WI38 (cell line): ENCODE results near the gene ATG9B.

Source experiments
- H3K4me3 ChIP-seq: 2 replicates; pipeline ENCODE4 v1.5.1; 2011; ENCODE audit warnings: low read depth, mild to moderate bottlenecking, control low read depth, low read length
- TF ChIP-seq, protein P1 (sequence below): IDR thresholded peaks from 2 replicates; pipeline ENCODE4 v1.5.1; 2012; ENCODE audit warnings: low read depth, mild to moderate bottlenecking, control low read depth, low read length

Gene ATG9B

GRCh38 chr7:151024435-151025056 is at the start of gene ATG9B:
ATG9B (minus strand) TSS chr7:151024494; CDS start chr7:151024423, 71 bp downstream.
- TF ChIP-seq, protein P1, sequence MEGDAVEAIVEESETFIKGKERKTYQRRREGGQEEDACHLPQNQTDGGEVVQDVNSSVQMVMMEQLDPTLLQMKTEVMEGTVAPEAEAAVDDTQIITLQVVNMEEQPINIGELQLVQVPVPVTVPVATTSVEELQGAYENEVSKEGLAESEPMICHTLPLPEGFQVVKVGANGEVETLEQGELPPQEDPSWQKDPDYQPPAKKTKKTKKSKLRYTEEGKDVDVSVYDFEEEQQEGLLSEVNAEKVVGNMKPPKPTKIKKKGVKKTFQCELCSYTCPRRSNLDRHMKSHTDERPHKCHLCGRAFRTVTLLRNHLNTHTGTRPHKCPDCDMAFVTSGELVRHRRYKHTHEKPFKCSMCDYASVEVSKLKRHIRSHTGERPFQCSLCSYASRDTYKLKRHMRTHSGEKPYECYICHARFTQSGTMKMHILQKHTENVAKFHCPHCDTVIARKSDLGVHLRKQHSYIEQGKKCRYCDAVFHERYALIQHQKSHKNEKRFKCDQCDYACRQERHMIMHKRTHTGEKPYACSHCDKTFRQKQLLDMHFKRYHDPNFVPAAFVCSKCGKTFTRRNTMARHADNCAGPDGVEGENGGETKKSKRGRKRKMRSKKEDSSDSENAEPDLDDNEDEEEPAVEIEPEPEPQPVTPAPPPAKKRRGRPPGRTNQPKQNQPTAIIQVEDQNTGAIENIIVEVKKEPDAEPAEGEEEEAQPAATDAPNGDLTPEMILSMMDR: no peak
- H3K4me3 ChIP-seq: no peak within 1 kb of the TSS

DNA sequence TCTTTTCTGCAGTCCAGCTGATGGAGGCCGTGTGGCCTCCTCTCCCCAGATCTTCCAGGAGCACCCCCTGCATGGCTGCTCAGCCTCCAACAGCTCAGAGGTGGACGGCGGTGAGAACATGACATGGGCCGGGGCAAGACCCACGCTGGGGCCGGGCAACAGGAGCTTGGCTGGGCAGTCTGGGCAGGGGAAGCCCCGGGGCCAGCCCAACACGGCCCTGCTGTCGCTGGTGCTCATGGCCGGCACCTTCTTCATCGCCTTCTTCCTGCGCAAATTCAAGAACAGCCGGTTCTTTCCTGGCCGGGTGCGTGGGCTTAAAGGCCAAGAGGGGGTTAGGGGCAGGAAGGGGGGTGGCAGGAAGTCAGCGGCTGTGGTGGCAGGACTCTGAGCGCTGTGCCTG is 49.7 kb upstream of the ATG9B start:
- TF ChIP-seq, protein P1: no peak
- H3K4me3 ChIP-seq: no peak overlapping the region

- TF ChIP-seq, protein P1: no peak
- H3K4me3 ChIP-seq: no peak overlapping the region
Observed at GRCh38 chr7:151071032-151071866, 47.0 kb upstream of the ATG9B start.

DNA sequence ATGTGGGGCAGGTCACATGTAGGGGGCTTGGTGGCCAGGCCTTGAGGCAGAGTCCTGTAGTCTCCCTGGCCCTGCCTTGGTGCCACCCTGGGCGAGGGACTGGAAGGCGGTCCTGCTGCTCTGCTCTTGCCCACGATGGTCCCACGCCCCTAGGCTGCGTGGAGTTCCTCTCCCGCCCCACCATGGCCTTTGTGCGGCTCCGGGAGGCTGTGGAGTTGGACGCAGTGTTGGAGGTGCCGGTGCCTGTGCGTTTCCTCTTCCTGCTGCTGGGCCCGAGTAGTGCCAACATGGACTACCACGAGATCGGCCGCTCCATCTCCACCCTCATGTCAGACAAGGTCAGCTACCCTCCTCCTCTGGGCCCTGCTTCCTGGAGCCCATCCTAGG is 46.3 kb upstream of the ATG9B start:
- H3K4me3 ChIP-seq: no peak overlapping the region
- TF ChIP-seq, protein P1: no peak

DNA sequence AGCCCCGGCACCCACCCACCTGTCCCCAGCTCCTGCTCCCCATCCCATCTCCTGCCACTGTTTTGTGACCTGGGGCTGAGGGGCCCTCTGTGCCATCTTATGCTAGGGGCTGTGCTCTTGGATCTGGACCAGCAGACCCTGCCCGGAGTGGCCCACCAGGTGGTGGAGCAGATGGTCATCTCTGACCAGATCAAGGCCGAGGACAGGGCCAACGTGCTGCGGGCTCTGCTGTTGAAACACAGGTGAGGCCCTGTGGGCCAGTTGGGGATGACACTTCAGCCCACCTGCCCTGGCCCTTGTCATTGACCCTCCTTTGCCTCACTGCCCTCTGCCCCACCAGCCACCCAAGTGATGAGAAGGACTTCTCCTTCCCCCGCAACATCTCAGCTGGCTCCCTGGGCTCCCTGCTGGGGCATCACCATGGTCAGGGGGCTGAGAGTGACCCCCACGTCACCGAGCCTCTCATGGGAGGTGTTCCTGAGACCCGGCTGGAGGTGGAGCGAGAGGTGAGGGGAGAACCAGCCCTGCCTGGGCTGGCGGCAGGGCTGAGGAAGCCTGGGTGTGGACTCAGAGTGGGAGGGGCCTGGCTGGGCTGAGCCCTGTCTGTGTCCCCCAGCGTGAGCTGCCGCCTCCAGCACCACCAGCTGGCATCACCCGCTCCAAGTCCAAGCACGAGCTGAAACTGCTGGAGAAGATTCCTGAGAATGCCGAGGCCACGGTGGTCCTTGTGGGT is 45.7 kb upstream of the ATG9B start:
- TF ChIP-seq, protein P1: no peak
- no peak overlapping the region for H3K4me3 ChIP-seq

GRCh38 chr7:151068069-151068773 is 43.9 kb upstream of the ATG9B start:
- TF ChIP-seq, protein P1: no peak
- H3K4me3 ChIP-seq: no peak overlapping the region
